ENCODE measurements around the gene RPS15.

Gene RPS15

DNA sequence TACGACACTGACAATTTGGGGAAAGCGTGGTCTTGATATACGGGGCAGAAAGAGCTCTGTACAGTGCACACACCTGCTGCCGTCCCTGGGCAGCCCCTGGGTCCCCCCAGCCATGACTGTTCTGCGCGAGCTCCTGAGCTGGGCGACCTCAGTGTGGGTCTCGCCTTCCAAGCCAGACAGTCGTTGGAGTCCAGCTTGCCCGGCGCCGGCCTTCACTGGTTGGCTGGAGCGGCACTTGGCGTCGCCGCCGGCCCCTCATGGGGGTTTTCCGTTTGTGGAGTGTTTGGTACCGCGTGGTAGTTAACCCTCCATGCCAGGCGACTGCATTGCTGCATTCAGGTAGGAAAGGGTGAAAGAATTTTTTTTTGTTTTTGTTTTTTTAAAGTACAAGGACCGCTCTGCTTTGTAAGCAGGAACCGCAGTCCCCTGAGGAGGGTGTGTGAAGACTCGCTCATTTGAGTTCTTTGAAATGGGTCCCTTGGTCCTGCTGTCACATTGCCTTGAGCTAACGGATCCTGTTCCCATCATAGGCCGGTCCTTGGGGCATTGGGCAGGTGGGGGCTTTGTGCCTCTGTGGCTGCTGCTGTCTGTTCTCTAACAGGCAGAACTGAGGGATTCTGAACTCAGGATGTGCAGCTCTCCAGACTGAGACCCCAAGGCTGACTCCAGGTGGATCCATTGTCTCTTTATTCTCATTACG, 10.8 kb upstream of the RPS15 start:
- H3K27me3 ChIP-seq (ENCODE audit: insufficient read depth, insufficient read length) = no peaks in the 10 kb centered on the region
- peaks cover 90% of the 10 kb centered on the region for H3K36me3 ChIP-seq (ENCODE audit: insufficient read depth, insufficient read length, low read length)
- DNase-seq (ENCODE audit: low read depth, low spot score) = no peak
- no peak for TF ChIP-seq ZNF274 (IDR thresholded peaks at IDR 0.05; ENCODE audit: low read depth, low read length)
- no peak for TF ChIP-seq SUZ12 (IDR thresholded peaks at IDR 0.05; ENCODE audit: extremely low read depth, insufficient read depth, insufficient read length)
- TF ChIP-seq YY1 (IDR thresholded peaks at IDR 0.05; ENCODE audit: insufficient read depth, insufficient read length) = no peak
- H3K9me3 ChIP-seq (ENCODE audit: insufficient read depth, low read length) = no peaks in the 10 kb centered on the region
- H3K4me1 ChIP-seq (ENCODE audit: insufficient read depth, insufficient read length) = peaks cover 32% of the 10 kb centered on the region
- no peak overlapping the region for H3K4me3 ChIP-seq (ENCODE audit: insufficient read length, low read depth)
- H3K9ac ChIP-seq (ENCODE audit: insufficient read length, low read depth) = no peak overlapping the region

DNA sequence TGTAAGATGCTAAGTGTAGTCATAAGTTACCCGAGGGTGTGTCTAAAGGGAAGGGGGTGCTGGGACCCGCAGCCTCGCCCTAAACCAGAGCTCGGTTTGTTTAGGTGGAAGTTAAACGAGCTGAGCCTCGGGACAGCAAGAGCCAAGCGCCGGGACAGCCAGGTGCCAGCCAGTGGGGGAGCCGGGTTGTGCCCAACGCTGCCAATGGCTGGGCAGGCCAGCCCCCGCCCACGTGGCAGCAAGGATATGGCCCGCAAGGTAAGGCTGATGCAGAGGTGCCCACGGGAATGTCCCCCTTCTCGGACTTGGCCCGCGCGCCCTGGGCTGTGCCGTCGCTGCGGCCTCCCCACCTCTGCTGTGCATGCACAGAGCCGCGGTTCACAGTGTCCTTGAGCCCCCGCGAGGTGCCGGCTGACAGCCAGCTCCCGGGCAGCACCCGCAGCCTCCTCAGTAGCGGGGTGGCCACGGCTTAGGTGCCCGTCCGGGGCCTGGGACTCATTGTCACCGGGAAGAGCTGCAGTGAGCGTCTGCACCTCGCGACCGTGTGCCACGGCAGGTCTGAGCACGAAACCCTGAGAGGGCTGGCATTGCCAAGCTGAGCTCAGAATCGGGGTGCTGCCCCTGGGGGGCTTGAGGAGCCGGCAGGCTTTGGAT, 9.3 kb upstream of the RPS15 start:
- no peaks in the 10 kb centered on the region for H3K9me3 ChIP-seq (ENCODE audit: insufficient read depth, low read length)
- no peak for DNase-seq (ENCODE audit: low read depth, low spot score)
- peaks cover 36% of the 10 kb centered on the region for H3K4me1 ChIP-seq (ENCODE audit: insufficient read depth, insufficient read length)
- H3K4me3 ChIP-seq (ENCODE audit: insufficient read length, low read depth) = no peak overlapping the region
- no peaks in the 10 kb centered on the region for H3K27me3 ChIP-seq (ENCODE audit: insufficient read depth, insufficient read length)
- H3K9ac ChIP-seq (ENCODE audit: insufficient read length, low read depth) = peak overlapping the region; percentile 18
- TF ChIP-seq ZNF274 (IDR thresholded peaks at IDR 0.05; ENCODE audit: low read depth, low read length) = no peak
- TF ChIP-seq YY1 (IDR thresholded peaks at IDR 0.05; ENCODE audit: insufficient read depth, insufficient read length) = no peak
- no peak for TF ChIP-seq SUZ12 (IDR thresholded peaks at IDR 0.05; ENCODE audit: extremely low read depth, insufficient read depth, insufficient read length)
- peaks cover 90% of the 10 kb centered on the region for H3K36me3 ChIP-seq (ENCODE audit: insufficient read depth, insufficient read length, low read length)

- DNase-seq (ENCODE audit: low read depth, low spot score) = no peak
- no peaks in the 10 kb centered on the region for H3K9me3 ChIP-seq (ENCODE audit: insufficient read depth, low read length)
- no peak overlapping the region for H3K4me3 ChIP-seq (ENCODE audit: insufficient read length, low read depth)
- peaks cover 91% of the 10 kb centered on the region for H3K36me3 ChIP-seq (ENCODE audit: insufficient read depth, insufficient read length, low read length)
- H3K9ac ChIP-seq (ENCODE audit: insufficient read length, low read depth) = peak overlapping the region; percentile 12
- peaks cover 34% of the 10 kb centered on the region for H3K4me1 ChIP-seq (ENCODE audit: insufficient read depth, insufficient read length)
- no peaks in the 10 kb centered on the region for H3K27me3 ChIP-seq (ENCODE audit: insufficient read depth, insufficient read length)
- no peak for TF ChIP-seq SUZ12 (IDR thresholded peaks at IDR 0.05; ENCODE audit: extremely low read depth, insufficient read depth, insufficient read length)
- TF ChIP-seq YY1 (IDR thresholded peaks at IDR 0.05; ENCODE audit: insufficient read depth, insufficient read length) = no peak
- TF ChIP-seq ZNF274 (IDR thresholded peaks at IDR 0.05; ENCODE audit: low read depth, low read length) = no peak
These were observed 8.4 kb upstream of the RPS15 start for GRCh38 chr19:1429750-1430149.

DNA sequence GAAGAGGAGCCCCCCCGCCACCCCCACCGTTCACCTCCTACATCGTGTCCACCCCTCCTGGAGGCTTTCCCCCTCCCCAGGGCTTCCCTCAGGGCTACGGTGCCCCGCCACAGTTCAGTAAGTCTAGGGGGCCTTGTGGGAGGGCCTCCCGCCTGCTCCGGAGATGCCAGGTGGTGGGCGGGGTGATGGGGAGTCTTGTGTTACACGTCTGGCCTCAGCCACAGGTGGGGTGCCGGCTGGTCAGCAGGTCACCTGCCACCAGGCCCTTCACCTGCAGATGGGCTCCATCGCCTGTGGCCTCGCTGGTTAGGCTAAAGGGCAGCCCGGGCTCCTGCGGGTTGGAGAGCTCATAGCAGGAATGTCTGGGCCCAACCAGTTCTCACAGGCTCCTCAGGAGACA, 8.0 kb upstream of the RPS15 start:
- Histone ChIP-seq H3K27me3 (ENCODE audit: insufficient read depth, insufficient read length) (no peaks in the 10 kb centered on the region), H3K9ac (ENCODE audit: insufficient read length, low read depth) (no peak overlapping the region), H3K4me1 (ENCODE audit: insufficient read depth, insufficient read length) (peaks cover 32% of the 10 kb centered on the region), H3K36me3 (ENCODE audit: insufficient read depth, insufficient read length, low read length) (peaks cover 89% of the 10 kb centered on the region), H3K4me3 (ENCODE audit: insufficient read length, low read depth) (no peak overlapping the region), H3K9me3 (ENCODE audit: insufficient read depth, low read length) (no peaks in the 10 kb centered on the region)
- DNase-seq (ENCODE audit: low read depth, low spot score) = no peak
- TF ChIP-seq SUZ12 (IDR thresholded peaks at IDR 0.05; ENCODE audit: extremely low read depth, insufficient read depth, insufficient read length) (no peak), ZNF274 (IDR thresholded peaks at IDR 0.05; ENCODE audit: low read depth, low read length) (no peak), YY1 (IDR thresholded peaks at IDR 0.05; ENCODE audit: insufficient read depth, insufficient read length) (no peak)

DNA sequence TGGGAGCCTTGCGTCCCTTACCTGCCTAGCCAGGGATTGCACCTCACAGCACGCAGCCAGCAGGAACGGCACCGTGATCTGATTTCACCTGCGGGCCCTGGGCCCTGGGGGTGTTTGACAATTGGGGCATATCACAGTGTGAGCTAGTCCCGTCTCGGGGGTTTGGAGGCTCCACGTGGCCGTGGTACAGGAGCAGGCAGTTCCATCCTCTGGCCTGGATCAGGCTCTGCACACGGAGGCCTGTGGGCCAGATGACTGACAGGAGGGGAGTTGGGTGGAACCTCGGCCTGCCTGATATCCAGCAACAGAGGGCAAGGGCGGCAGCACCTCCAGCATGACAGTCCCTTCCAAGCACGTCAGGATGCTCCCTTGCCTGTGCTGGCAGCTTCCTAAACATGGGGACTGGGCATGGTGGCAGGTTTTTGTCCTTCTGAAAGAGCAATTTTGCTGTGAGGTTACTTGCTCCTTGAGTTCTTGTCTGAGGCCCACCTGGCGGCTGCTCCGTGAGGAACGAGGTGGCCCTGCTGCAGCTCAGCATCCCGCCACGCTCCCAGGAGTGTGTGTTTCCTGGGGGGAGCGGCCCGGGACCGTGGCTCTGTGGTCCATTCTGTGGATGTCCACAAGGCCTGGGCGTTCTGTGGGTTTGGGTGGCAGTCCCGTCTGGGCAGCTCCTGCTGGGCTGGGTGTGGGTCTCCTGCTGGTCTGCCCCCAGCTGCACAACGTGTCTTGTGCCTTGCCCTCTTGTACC, 6.3 kb upstream of the RPS15 start:
- no peak for TF ChIP-seq ZNF274 (IDR thresholded peaks at IDR 0.05; ENCODE audit: low read depth, low read length)
- TF ChIP-seq YY1 (IDR thresholded peaks at IDR 0.05; ENCODE audit: insufficient read depth, insufficient read length) = no peak
- TF ChIP-seq SUZ12 (IDR thresholded peaks at IDR 0.05; ENCODE audit: extremely low read depth, insufficient read depth, insufficient read length) = no peak
- H3K4me1 ChIP-seq (ENCODE audit: insufficient read depth, insufficient read length) = peaks cover 21% of the 10 kb centered on the region
- H3K27me3 ChIP-seq (ENCODE audit: insufficient read depth, insufficient read length) = no peaks in the 10 kb centered on the region
- peak overlapping the region; percentile 21 for H3K9ac ChIP-seq (ENCODE audit: insufficient read length, low read depth)
- H3K36me3 ChIP-seq (ENCODE audit: insufficient read depth, insufficient read length, low read length) = peaks cover 78% of the 10 kb centered on the region
- no peaks in the 10 kb centered on the region for H3K9me3 ChIP-seq (ENCODE audit: insufficient read depth, low read length)
- no peak for DNase-seq (ENCODE audit: low read depth, low spot score)
- no peak overlapping the region for H3K4me3 ChIP-seq (ENCODE audit: insufficient read length, low read depth)

DNA sequence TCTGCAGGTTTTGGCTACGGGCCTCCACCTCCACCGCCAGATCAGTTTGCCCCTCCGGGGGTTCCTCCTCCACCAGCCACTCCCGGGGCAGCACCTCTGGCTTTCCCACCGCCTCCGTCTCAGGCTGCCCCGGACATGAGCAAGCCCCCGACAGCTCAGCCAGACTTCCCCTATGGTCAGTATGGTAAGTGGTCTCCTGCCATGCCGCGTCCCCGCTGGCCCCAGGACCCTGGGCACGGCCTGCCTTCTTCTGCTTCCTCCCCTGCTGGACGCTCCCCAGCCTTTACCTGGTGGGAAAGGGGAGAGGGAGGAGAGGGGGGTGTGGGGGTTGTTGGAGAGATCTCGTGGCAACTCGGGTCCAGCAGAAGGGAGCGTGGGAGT, 5.7 kb upstream of the RPS15 start:
- no peaks in the 10 kb centered on the region for H3K27me3 ChIP-seq (ENCODE audit: insufficient read depth, insufficient read length)
- no peaks in the 10 kb centered on the region for H3K9me3 ChIP-seq (ENCODE audit: insufficient read depth, low read length)
- H3K4me3 ChIP-seq (ENCODE audit: insufficient read length, low read depth) = no peak overlapping the region
- no peak overlapping the region for H3K9ac ChIP-seq (ENCODE audit: insufficient read length, low read depth)
- H3K36me3 ChIP-seq (ENCODE audit: insufficient read depth, insufficient read length, low read length) = peaks cover 73% of the 10 kb centered on the region
- no peak for DNase-seq (ENCODE audit: low read depth, low spot score)
- peaks cover 21% of the 10 kb centered on the region for H3K4me1 ChIP-seq (ENCODE audit: insufficient read depth, insufficient read length)
- TF ChIP-seq YY1 (IDR thresholded peaks at IDR 0.05; ENCODE audit: insufficient read depth, insufficient read length) (no peak), SUZ12 (IDR thresholded peaks at IDR 0.05; ENCODE audit: extremely low read depth, insufficient read depth, insufficient read length) (no peak), ZNF274 (IDR thresholded peaks at IDR 0.05; ENCODE audit: low read depth, low read length) (no peak)
